Measurements from ENCODE around the gene ACOT6. TPM values are rescaled to one million over a fixed set of nuclear protein-coding genes. Genes with fewer than 3 reads are reported as not detected.
"Not testable (repeated sequence)": the region's sequence is repeated elsewhere in the genome, so short reads cannot be mapped to it uniquely, and the experiment has no call there.

ACOT6 gene
- total RNA-seq, result not detected in 2 replicates
- long read RNA-seq, result 0 reads

DNA sequence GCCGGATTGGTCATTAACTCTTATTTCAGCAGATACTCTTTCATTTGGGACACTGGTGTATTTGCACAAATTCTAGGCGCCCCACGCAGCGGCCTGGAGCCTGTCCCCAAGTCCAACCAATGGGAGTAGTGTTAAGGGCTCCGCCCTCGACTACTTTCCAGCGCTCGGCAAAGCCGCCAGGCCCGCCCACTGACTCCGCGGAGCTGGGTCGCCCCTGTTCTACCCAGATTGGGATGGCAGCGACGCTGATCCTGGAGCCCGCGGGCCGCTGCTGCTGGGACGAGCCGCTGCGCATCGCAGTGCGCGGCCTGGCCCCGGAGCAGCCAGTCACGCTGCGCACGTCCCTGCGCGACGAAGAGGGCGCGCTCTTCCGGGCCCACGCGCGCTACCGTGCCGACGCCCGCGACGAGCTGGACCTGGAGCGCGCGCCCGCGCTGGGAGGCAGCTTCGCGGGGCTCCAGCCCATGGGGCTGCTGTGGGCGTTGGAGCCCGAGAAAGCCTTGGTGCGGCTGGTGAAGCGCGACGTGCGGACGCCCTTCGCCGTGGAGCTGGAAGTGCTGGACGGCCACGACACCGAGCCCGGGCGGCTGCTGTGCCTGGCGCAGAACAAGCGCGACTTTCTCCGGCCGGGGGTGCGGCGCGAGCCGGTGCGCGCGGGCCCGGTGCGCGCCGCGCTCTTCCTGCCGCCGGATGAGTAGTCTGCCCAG, at the start of gene ACOT6:
Gene ACOT6 (plus strand): TSS at position 179 of the 707 bp plus-strand sequence. CDS start 55 bp downstream, at position 234.
- Mint-ChIP-seq H3K36me3 (ENCODE audit: insufficient read depth) (no peaks in the 10 kb centered on the region), H3K4me3 (ENCODE audit: low read depth) (peak within 1 kb of the TSS; percentile 82), H3K4me1 (ENCODE audit: low read depth) (peaks cover 6% of the 10 kb centered on the region), H3K27ac (peak within 1 kb of the TSS; percentile 89), H3K9me3 (ENCODE audit: low read depth) (no peaks in the 10 kb centered on the region), H3K27me3 (peaks cover 3% of the 10 kb centered on the region)
- DNase-seq (ENCODE audit: low spot score, unreplicated experiment), result peak; percentile 55
- no peak for TF ChIP-seq CTCF (IDR thresholded peaks at IDR 0.05; ENCODE audit: unreplicated experiment)

- not testable (repeated sequence) for H3K4me3 Mint-ChIP-seq (ENCODE audit: low read depth); DNase-seq (ENCODE audit: low spot score, unreplicated experiment); H3K27me3 Mint-ChIP-seq; H3K4me1 Mint-ChIP-seq (ENCODE audit: low read depth); H3K27ac Mint-ChIP-seq
- Mint-ChIP-seq H3K9me3 (ENCODE audit: low read depth) (peaks cover 19% of the 10 kb centered on the region), H3K36me3 (ENCODE audit: insufficient read depth) (peaks cover 20% of the 10 kb centered on the region)
Observed at GRCh38 chr14:73562696-73563095, 49.6 kb upstream of the ACOT6 start.

- H3K36me3 Mint-ChIP-seq (ENCODE audit: insufficient read depth), result peaks cover 20% of the 10 kb centered on the region
- not testable (repeated sequence) for H3K27me3 Mint-ChIP-seq; DNase-seq (ENCODE audit: low spot score, unreplicated experiment); H3K4me3 Mint-ChIP-seq (ENCODE audit: low read depth); H3K27ac Mint-ChIP-seq
- peaks cover 19% of the 10 kb centered on the region for H3K4me1 Mint-ChIP-seq (ENCODE audit: low read depth)
- peaks cover 19% of the 10 kb centered on the region for H3K9me3 Mint-ChIP-seq (ENCODE audit: low read depth)
Observed at GRCh38 chr14:73566431-73566830, 45.9 kb upstream of the ACOT6 start.

GRCh38 chr14:73566935-73567334, 45.4 kb upstream of the ACOT6 start:
- H3K27me3 Mint-ChIP-seq; H3K27ac Mint-ChIP-seq; H3K4me3 Mint-ChIP-seq (ENCODE audit: low read depth); DNase-seq (ENCODE audit: low spot score, unreplicated experiment): not testable (repeated sequence)
- Mint-ChIP-seq H3K36me3 (ENCODE audit: insufficient read depth) (peaks cover 19% of the 10 kb centered on the region), H3K4me1 (ENCODE audit: low read depth) (peaks cover 19% of the 10 kb centered on the region), H3K9me3 (ENCODE audit: low read depth) (peaks cover 16% of the 10 kb centered on the region)

DNA sequence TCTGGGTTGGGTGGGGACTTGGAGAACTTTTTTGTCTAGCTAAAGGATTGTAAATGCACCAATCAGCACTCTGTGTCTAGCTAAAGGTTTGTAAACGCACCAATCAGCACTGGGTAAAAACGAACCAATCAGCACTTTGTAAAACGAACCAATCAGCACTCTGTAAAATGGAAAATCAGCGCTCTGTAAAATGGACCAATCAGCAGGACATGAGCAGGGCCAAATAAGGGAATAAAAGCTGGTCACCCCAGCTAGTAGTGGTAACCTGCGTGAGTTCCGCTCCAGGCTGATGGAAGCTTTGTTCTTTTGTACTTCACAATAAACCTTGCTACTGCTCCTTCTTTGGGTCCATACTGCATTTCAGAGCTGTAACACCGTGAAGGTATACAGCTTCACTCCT, 45.0 kb upstream of the ACOT6 start:
- no peak for DNase-seq (ENCODE audit: low spot score, unreplicated experiment)
- Mint-ChIP-seq H3K4me1 (ENCODE audit: low read depth) (peaks cover 19% of the 10 kb centered on the region), H3K4me3 (ENCODE audit: low read depth) (peak overlapping the region; percentile 82), H3K9me3 (ENCODE audit: low read depth) (peaks cover 11% of the 10 kb centered on the region), H3K27me3 (no peaks in the 10 kb centered on the region), H3K36me3 (ENCODE audit: insufficient read depth) (peaks cover 18% of the 10 kb centered on the region), H3K27ac (no peak overlapping the region)
- no peak for TF ChIP-seq CTCF (IDR thresholded peaks at IDR 0.05; ENCODE audit: unreplicated experiment)

DNA sequence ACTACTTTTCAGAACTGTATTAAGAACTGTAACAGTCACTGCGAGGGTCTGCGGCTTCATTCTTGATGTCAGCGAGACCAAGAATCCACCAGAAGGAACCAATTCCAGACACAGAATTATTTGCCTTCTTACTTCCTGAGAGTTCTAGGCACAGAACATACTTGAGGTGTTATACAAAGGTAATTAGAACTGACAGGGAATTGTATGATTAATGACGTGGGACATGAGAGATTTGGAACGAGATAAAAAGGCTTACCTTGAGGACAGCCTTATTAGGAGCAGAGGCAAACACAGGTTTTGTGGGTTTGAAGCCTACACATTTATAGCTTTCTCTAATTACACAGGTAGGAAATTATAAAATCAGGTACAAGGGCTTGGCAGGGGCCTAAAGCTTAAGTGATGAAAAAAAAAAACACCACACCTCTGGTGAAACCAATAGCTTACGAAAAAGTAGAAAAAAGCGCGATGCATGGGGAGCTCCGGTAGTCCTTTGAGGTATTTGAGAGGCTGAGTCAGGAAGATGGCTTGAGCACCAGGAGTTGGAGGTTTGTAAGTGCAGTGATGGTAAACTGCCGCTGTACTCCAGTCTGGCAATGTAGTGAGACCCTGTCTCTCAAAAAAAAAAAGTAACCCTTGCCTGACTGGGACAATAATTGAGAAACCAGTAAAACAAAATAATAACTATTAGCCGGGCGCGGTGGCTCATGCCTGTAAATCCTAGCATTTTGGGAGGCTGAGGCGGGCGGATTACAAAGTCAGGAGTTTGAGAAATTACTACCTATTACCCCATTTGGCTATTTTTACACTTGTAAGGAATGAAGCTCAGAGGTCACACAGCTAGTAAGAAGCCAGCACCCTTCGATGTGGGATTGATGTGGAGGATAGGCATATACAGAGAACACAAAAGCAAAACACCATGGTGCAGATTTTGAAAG, 44.1 kb upstream of the ACOT6 start:
- Mint-ChIP-seq H3K27ac (peak overlapping the region; percentile 97), H3K4me3 (ENCODE audit: low read depth) (peak overlapping the region; percentile 82), H3K9me3 (ENCODE audit: low read depth) (peaks cover 5% of the 10 kb centered on the region), H3K27me3 (no peaks in the 10 kb centered on the region), H3K4me1 (ENCODE audit: low read depth) (peaks cover 19% of the 10 kb centered on the region), H3K36me3 (ENCODE audit: insufficient read depth) (peaks cover 18% of the 10 kb centered on the region)
- no peak for TF ChIP-seq CTCF (IDR thresholded peaks at IDR 0.05; ENCODE audit: unreplicated experiment)
- DNase-seq (ENCODE audit: low spot score, unreplicated experiment), result no peak

- not testable (repeated sequence) for DNase-seq (ENCODE audit: low spot score, unreplicated experiment); H3K9me3 Mint-ChIP-seq (ENCODE audit: low read depth); H3K27me3 Mint-ChIP-seq
- Mint-ChIP-seq H3K4me1 (ENCODE audit: low read depth) (peaks cover 19% of the 10 kb centered on the region), H3K36me3 (ENCODE audit: insufficient read depth) (peaks cover 18% of the 10 kb centered on the region), H3K27ac (peak overlapping the region; percentile 97), H3K4me3 (ENCODE audit: low read depth) (peak overlapping the region; percentile 82)
Observed at GRCh38 chr14:73568886-73569184, 43.5 kb upstream of the ACOT6 start.

- peaks cover 20% of the 10 kb centered on the region for H3K36me3 Mint-ChIP-seq (ENCODE audit: insufficient read depth)
- not testable (repeated sequence) for H3K27me3 Mint-ChIP-seq; H3K9me3 Mint-ChIP-seq (ENCODE audit: low read depth)
- H3K4me3 Mint-ChIP-seq (ENCODE audit: low read depth), result peak within 1 kb of the TSS; percentile 82
- H3K27ac Mint-ChIP-seq, result peak within 1 kb of the TSS; percentile 97
- DNase-seq (ENCODE audit: low spot score, unreplicated experiment), result peak; percentile 34
- peaks cover 19% of the 10 kb centered on the region for H3K4me1 Mint-ChIP-seq (ENCODE audit: low read depth)
Observed at GRCh38 chr14:73569185-73569958, 42.9 kb upstream of the ACOT6 start, which contains the start of gene ACOT2. Gene ACOT2, plus strand, starts transcription at chr14:73569213. Its CDS starts 28 bp downstream, at chr14:73569241.
